GM23248 (cell line): Measurements from ENCODE around the gene ITPRID2. TPM values are rescaled to one million over a fixed set of nuclear protein-coding genes. Genes with fewer than 3 reads are reported as not detected.

Experiments used
- DNase-seq: peaks from one replicate; pipeline ENCODE4 v3.0.0-alpha.2; 2015
- H2AFZ ChIP-seq: fragments of 200-600 bp; sonication (generic); 2 replicates; pipeline ENCODE4 v1.6.1; 2016; ENCODE audit warnings: antibody characterized with exemption
- H3F3A ChIP-seq: fragments of 200-600 bp; sonication (generic); 2 replicates; pipeline ENCODE4 v1.6.1; 2016; ENCODE audit warnings: mild to moderate bottlenecking, antibody characterized with exemption, mixed run types; ENCODE audit not compliant: insufficient read depth
- H3K27ac ChIP-seq: fragments of 200-600 bp; sonication (generic); 2 replicates; pipeline ENCODE4 v1.5.1; 2016; ENCODE audit warnings: mild to moderate bottlenecking
- H3K27me3 ChIP-seq: fragments of 200-600 bp; sonication (generic); replicated peaks from 2 replicates; pipeline ENCODE4 v1.6.1; 2016; ENCODE audit warnings: mild to moderate bottlenecking; ENCODE audit not compliant: insufficient read depth
- H3K36me3 ChIP-seq: fragments of 200-600 bp; sonication (generic); 2 replicates; pipeline ENCODE4 v1.6.1; 2016; ENCODE audit warnings: low read depth, mild to moderate bottlenecking
- H3K4me1 ChIP-seq: fragments of 200-600 bp; sonication (generic); 2 replicates; pipeline ENCODE4 v1.6.1; 2016; ENCODE audit warnings: mild to moderate bottlenecking; ENCODE audit not compliant: insufficient read depth
- H3K4me2 ChIP-seq: fragments of 200-600 bp; sonication (generic); one replicate; pipeline ENCODE4 v1.6.1; 2016; ENCODE audit warnings: mild to moderate bottlenecking; ENCODE audit not compliant: unreplicated experiment
- H3K4me3 ChIP-seq: fragments of 200-600 bp; sonication (generic); 2 replicates; pipeline ENCODE4 v1.5.1; 2016; ENCODE audit warnings: mild to moderate bottlenecking
- H3K79me2 ChIP-seq: fragments of 200-600 bp; sonication (generic); 2 replicates; pipeline ENCODE4 v1.6.1; 2016; ENCODE audit warnings: mild to moderate bottlenecking; ENCODE audit not compliant: insufficient read depth
- H3K9ac ChIP-seq: fragments of 200-600 bp; sonication (generic); 2 replicates; pipeline ENCODE4 v1.6.1; 2016; ENCODE audit warnings: mild to moderate bottlenecking
- H3K9me2 ChIP-seq: fragments of 200-600 bp; sonication (generic); 2 replicates; pipeline ENCODE4 v1.6.1; 2016; ENCODE audit warnings: mixed run types, mild to moderate bottlenecking, moderate library complexity; ENCODE audit not compliant: insufficient read depth
- H3K9me3 ChIP-seq: fragments of 200-600 bp; sonication (generic); one replicate; pipeline ENCODE4 v1.6.1; 2017; ENCODE audit warnings: low read depth
- H4K20me1 ChIP-seq: fragments of 200-600 bp; sonication (generic); 2 replicates; pipeline ENCODE4 v1.6.0; 2016; ENCODE audit not compliant: insufficient read depth
- EZH2 ChIP-seq: fragments of 200-600 bp; sonication (generic); IDR thresholded peaks from 2 replicates; pipeline ENCODE4 v1.6.1; 2018; ENCODE audit warnings: antibody characterized with exemption, mild to moderate bottlenecking; ENCODE audit not compliant: insufficient read depth, poor library complexity, severe bottlenecking
- EZH2phosphoT487 ChIP-seq: fragments of 200-600 bp; sonication (generic); IDR thresholded peaks from 2 replicates; pipeline ENCODE4 v1.6.1; 2018; ENCODE audit warnings: antibody characterized with exemption, moderate library complexity, mild to moderate bottlenecking, low read depth; ENCODE audit not compliant: insufficient read depth
- WGBS, 2 experiments: methylation state at CpG; one replicate each; pipeline ENCODE4 v1.1.6; 2015 to 2017; ENCODE audit warnings: low lambda C conversion rate in 2 of 2, low coverage in 1 of 2; ENCODE audit errors: missing lambda C conversion rate in 2 of 2; 5-methylcytosine and 5-hydroxymethylcytosine counted together
- in situ Hi-C: fragments of 300-500 bp; cut with MboI; formaldehyde crosslinking; loops from 2 replicates; pipeline ENCODE4 v1.15.0; 2020
- polyA plus RNA-seq: library from polyadenylated mRNA; unstranded; fragments of >200 nt; fragmentation: Nextera tagmentation; extraction: Ambion mirVana; gene quantifications from 2 replicates; pipeline ENCODE4 v1.2.1, GENCODE V29; 2016
- total RNA-seq: library from RNA; depleted of rRNA; stranded (reverse); fragments of >200 nt; shearing (Covaris generic); gene quantifications from 2 replicates; pipeline ENCODE4 v1.2.3, GENCODE V29; 2014; rRNA removed

Gene ITPRID2
- total and polyA plus RNA-seq, 2 experiments from 2014 or later, result 26.4 to 52.7 TPM

GRCh38 chr2:181973171-181973783, 81.7 kb downstream of the ITPRID2 start:
- no peak for DNase-seq
- WGBS, 2 experiments, result 57 to 62% methylated on average over 5 of the region's 5 CpGs

GRCh38 chr2:181977661-181978350, 86.3 kb downstream of the ITPRID2 start:
- Histone ChIP-seq H3F3A (no peaks in the 10 kb centered on the region), H3K4me1 (no peaks in the 10 kb centered on the region; the same call in 1 of the 2 replicates), H3K9me3 (no peaks in the 10 kb centered on the region), H3K4me3 (no peak overlapping the region), H3K79me2 (no peaks in the 10 kb centered on the region), H3K36me3 (no peaks in the 10 kb centered on the region), H3K4me2 (no peak overlapping the region), H3K27me3 (no peaks in the 10 kb centered on the region), H3K9ac (no peak overlapping the region), H4K20me1 (no peaks in the 10 kb centered on the region), H2AFZ (no peak overlapping the region), H3K9me2 (no peaks in the 10 kb centered on the region), H3K27ac (0 out of 2 replicates have a peak overlapping the region, but pooled peaks have one; percentile 3)
- DNase-seq, result peak; percentile 86
- WGBS, 2 experiments, result 53 to 59% methylated on average over 5 of the region's 5 CpGs
- no peak for TF ChIP-seq EZH2phosphoT487
- no peak for TF ChIP-seq EZH2
- in situ Hi-C loops, result no loop called here

More at GRCh38 chr2:181973171-181973783, 81.7 kb downstream of the ITPRID2 start:
- H4K20me1 ChIP-seq, result no peaks in the 10 kb centered on the region
- H3K4me1 ChIP-seq, result no peaks in the 10 kb centered on the region; the same call in 1 of the 2 replicates
- H2AFZ ChIP-seq, result no peak overlapping the region
- no peak for TF ChIP-seq EZH2
- no peak for TF ChIP-seq EZH2phosphoT487
- in situ Hi-C loops, result no loop called here
- H3K79me2 ChIP-seq, result no peaks in the 10 kb centered on the region
- H3K9me3 ChIP-seq, result no peaks in the 10 kb centered on the region
- no peak overlapping the region for H3K9ac ChIP-seq
- H3K27me3 ChIP-seq, result no peaks in the 10 kb centered on the region
- no peak overlapping the region for H3K4me3 ChIP-seq
- no peak overlapping the region for H3K4me2 ChIP-seq
- H3K27ac ChIP-seq, result no peak overlapping the region
- H3F3A ChIP-seq, result no peaks in the 10 kb centered on the region
- H3K9me2 ChIP-seq, result no peaks in the 10 kb centered on the region
- no peaks in the 10 kb centered on the region for H3K36me3 ChIP-seq

- DNase-seq, result peak; percentile 18
- WGBS, 2 experiments, result 35% methylated on average over 2 of the region's 2 CpGs
- H4K20me1 ChIP-seq, result no peaks in the 10 kb centered on the region
- H3K27me3 ChIP-seq, result no peaks in the 10 kb centered on the region
- in situ Hi-C loops, result no loop called here
- H3K9me2 ChIP-seq, result no peaks in the 10 kb centered on the region
- no peak overlapping the region for H3K27ac ChIP-seq
- H3K9ac ChIP-seq, result no peak overlapping the region
- H3K4me2 ChIP-seq, result no peak overlapping the region
- no peaks in the 10 kb centered on the region for H3F3A ChIP-seq
- no peak for TF ChIP-seq EZH2
- no peak for TF ChIP-seq EZH2phosphoT487
- H3K36me3 ChIP-seq, result no peaks in the 10 kb centered on the region
- no peaks in the 10 kb centered on the region for H3K9me3 ChIP-seq
- H2AFZ ChIP-seq, result no peak overlapping the region
- H3K4me1 ChIP-seq, result no peaks in the 10 kb centered on the region; the same call in 1 of the 2 replicates
- H3K79me2 ChIP-seq, result no peaks in the 10 kb centered on the region
- no peak overlapping the region for H3K4me3 ChIP-seq
These were observed 87.0 kb downstream of the ITPRID2 start for GRCh38 chr2:181978351-181979150.

Other genes starting within 250 kb of the ITPRID2 start
- gene CERKL, start 234.6 kb upstream of the ITPRID2 start, total RNA-seq, result not detected in 2 replicates
- 4.6 and 5.2 TPM in 2 replicates for gene CERKL, start 234.6 kb upstream of the ITPRID2 start, polyA plus RNA-seq
- not detected in 2 replicates for gene NEUROD1, start 211.2 kb upstream of the ITPRID2 start, total RNA-seq
- gene NEUROD1, start 211.2 kb upstream of the ITPRID2 start, polyA plus RNA-seq, result not detected in 2 replicates
- not detected in 2 replicates for gene PPP1R1C, start 94.1 kb downstream of the ITPRID2 start, total RNA-seq
- not detected in 2 replicates for gene PPP1R1C, start 94.1 kb downstream of the ITPRID2 start, polyA plus RNA-seq